Measurements from ENCODE around the gene MAN2C1. TPM values are rescaled to one million over a fixed set of nuclear protein-coding genes. Genes with fewer than 3 reads are reported as not detected.
"Not testable (repeated sequence)": the region's sequence is repeated elsewhere in the genome, so short reads cannot be mapped to it uniquely, and the experiment has no call there.

The MAN2C1 gene
- total RNA-seq, result 100 to 1,000 TPM; 213 to 295 TPM

- Mint-ChIP-seq H3K36me3 (no peaks in the 10 kb centered on the region), H3K4me3 (peak within 1 kb of the TSS; percentile 92), H3K27me3 (no peaks in the 10 kb centered on the region), H3K4me1 (ENCODE audit: low read depth in 2 of 2) (peaks cover 19 to 25% of the 10 kb centered on the region in 2 donors), H3K27ac (peak within 1 kb of the TSS; percentile 91 to 94), H3K9me3 (no peaks in the 10 kb centered on the region)
- DNase-seq (ENCODE audit: low spot score) (peak; percentile 91), ATAC-seq (peak; percentile 94 to 96)
Observed at GRCh38 chr15:75367913-75368688, at the start of gene MAN2C1. TSS of gene MAN2C1 (minus strand) at chr15:75368607. CDS start at chr15:75368583, 24 bp downstream.

DNA sequence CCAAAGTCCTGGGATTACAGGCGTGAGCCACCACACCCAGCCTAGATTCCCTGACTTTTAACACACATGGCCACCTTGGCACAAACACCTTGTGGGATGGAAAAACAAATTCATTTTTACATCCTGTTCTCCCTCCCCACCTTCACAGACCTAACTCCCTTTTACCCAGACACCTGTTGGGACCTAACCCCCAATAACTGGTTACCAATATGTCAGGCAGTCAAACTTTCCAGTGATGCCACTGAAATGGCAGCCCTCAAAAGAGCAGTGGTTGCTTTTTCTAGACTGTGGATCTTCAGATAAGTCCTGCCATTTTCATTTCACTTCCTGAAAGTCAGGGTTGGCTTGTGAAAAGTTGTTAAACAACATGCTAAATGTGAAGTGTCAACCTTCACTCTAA lies 48.2 kb upstream of the MAN2C1 start:
- peaks cover 6 to 12% of the 10 kb centered on the region in 2 donors for H3K4me1 Mint-ChIP-seq (ENCODE audit: low read depth in 2 of 2)
- no peaks in the 10 kb centered on the region for H3K27me3 Mint-ChIP-seq
- no peak for ATAC-seq
- no peaks in the 10 kb centered on the region for H3K9me3 Mint-ChIP-seq
- peaks cover 12% of the 10 kb centered on the region for H3K36me3 Mint-ChIP-seq
- H3K4me3 Mint-ChIP-seq, result no peak overlapping the region
- DNase-seq (ENCODE audit: low spot score), result no peak
- H3K27ac Mint-ChIP-seq, result no peak overlapping the region

GRCh38 chr15:75410196-75410595 lies 41.8 kb upstream of the MAN2C1 start:
- Mint-ChIP-seq H3K9me3 (no peaks in the 10 kb centered on the region), H3K36me3 (peaks cover 42% of the 10 kb centered on the region), H3K27me3 (no peaks in the 10 kb centered on the region), H3K4me1 (ENCODE audit: low read depth in 2 of 2) (peaks cover 23 to 29% of the 10 kb centered on the region in 2 donors), H3K4me3 (peak overlapping the region; percentile 7), H3K27ac (peak overlapping the region in 1 of 2 donors; percentile 29)
- DNase-seq (ENCODE audit: low spot score), result no peak
- peak in 1 of 2 donors; percentile 68 for ATAC-seq

DNA sequence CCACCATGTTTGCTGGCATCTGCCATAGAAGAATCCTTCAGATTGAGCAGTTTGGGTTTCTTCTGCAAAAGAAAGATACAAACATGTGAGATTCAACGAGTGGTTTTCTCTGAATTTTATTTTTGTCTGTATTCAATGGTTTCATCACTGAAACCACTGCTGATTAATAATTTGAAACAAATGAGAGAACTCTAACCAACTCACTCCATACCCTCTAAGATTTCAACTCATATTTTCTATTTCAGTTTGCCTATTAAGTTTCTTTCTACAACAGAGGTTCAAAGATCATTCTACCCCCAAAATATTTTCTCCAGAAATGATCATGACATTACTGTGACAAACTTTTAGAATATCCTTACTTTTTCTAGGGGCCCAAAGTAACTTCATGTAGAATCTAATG lies 38.7 kb upstream of the MAN2C1 start:
- Mint-ChIP-seq H3K36me3 (peaks cover 39% of the 10 kb centered on the region), H3K4me1 (ENCODE audit: low read depth in 2 of 2) (peaks cover 21 to 35% of the 10 kb centered on the region in 2 donors), H3K9me3 (no peaks in the 10 kb centered on the region), H3K27ac (peak overlapping the region; percentile 36 to 40), H3K4me3 (peak overlapping the region; percentile 42), H3K27me3 (no peaks in the 10 kb centered on the region)
- ATAC-seq (peak in 1 of 2 donors; percentile 77), DNase-seq (ENCODE audit: low spot score) (no peak)

DNA sequence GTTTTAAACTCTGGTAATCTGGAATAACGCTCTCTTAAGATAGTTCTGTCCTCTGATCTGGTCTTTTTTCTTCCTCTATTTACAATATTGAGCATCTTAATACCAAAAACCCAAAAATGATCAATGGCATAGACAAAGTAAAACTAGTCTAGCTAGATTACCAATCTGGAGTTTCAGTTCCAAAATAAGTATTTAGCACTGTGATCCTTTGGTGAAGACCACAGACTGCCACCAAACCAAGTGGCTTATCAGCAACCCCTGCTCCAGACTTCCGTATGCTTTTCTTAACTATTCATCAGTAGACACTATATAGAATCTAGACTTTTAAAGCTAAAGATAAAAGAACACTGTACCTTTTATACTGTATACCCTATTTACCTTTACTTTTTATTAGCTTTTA lies 35.5 kb upstream of the MAN2C1 start:
- no peak for ATAC-seq
- Mint-ChIP-seq H3K4me3 (no peak overlapping the region), H3K4me1 (ENCODE audit: low read depth in 2 of 2) (peaks cover 12 to 21% of the 10 kb centered on the region in 2 donors), H3K36me3 (peaks cover 32% of the 10 kb centered on the region), H3K9me3 (no peaks in the 10 kb centered on the region), H3K27ac (no peak overlapping the region), H3K27me3 (no peaks in the 10 kb centered on the region)
- DNase-seq (ENCODE audit: low spot score), result no peak

DNA sequence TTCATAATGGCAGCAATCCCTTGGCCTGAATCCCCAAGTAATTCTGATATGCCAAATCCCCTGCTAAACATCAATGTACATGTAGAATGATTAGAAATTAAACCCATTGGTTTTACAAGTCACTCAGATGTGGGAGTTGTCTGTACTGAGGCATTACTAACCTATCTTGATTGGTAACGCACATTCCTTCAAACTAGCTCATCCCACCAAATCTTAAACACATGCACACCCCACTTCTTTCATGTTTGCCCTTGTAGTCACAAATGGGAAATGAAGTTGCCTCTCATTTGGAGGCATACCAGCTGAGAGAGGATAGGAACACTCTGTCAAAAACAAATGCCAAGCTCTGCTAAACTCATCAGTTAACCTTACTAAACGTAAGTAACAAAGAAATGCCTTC lies 29.1 kb upstream of the MAN2C1 start:
- H3K27ac Mint-ChIP-seq, result no peak overlapping the region
- ATAC-seq, result no peak
- H3K4me1 Mint-ChIP-seq (ENCODE audit: low read depth in 2 of 2), result peaks cover 3 to 19% of the 10 kb centered on the region in 2 donors
- no peaks in the 10 kb centered on the region for H3K27me3 Mint-ChIP-seq
- no peak overlapping the region for H3K4me3 Mint-ChIP-seq
- H3K36me3 Mint-ChIP-seq, result peaks cover 38% of the 10 kb centered on the region
- no peak for DNase-seq (ENCODE audit: low spot score)
- H3K9me3 Mint-ChIP-seq, result no peaks in the 10 kb centered on the region

GRCh38 chr15:75389791-75390382 lies 21.5 kb upstream of the MAN2C1 start:
- peaks cover 10 to 16% of the 10 kb centered on the region in 2 donors for H3K4me1 Mint-ChIP-seq (ENCODE audit: low read depth in 2 of 2)
- H3K27me3 Mint-ChIP-seq, result no peaks in the 10 kb centered on the region
- H3K9me3 Mint-ChIP-seq, result no peaks in the 10 kb centered on the region
- H3K4me3 Mint-ChIP-seq, result no peak overlapping the region
- H3K36me3 Mint-ChIP-seq, result peaks cover 29% of the 10 kb centered on the region
- no peak overlapping the region for H3K27ac Mint-ChIP-seq
- no peak for DNase-seq (ENCODE audit: low spot score)
- ATAC-seq, result no peak

GRCh38 chr15:75383986-75384385 lies 15.6 kb upstream of the MAN2C1 start:
- H3K9me3 Mint-ChIP-seq; H3K4me3 Mint-ChIP-seq; H3K27me3 Mint-ChIP-seq; ATAC-seq; DNase-seq (ENCODE audit: low spot score); H3K27ac Mint-ChIP-seq: not testable (repeated sequence)
- peaks cover 30% of the 10 kb centered on the region for H3K36me3 Mint-ChIP-seq
- peaks cover 10 to 12% of the 10 kb centered on the region in 2 donors for H3K4me1 Mint-ChIP-seq (ENCODE audit: low read depth in 2 of 2)

- Mint-ChIP-seq H3K36me3 (peaks cover 28% of the 10 kb centered on the region), H3K4me3 (no peak overlapping the region), H3K27ac (peak overlapping the region in 1 of 2 donors; percentile 64), H3K9me3 (no peaks in the 10 kb centered on the region), H3K4me1 (ENCODE audit: low read depth in 2 of 2) (peaks cover 5% of the 10 kb centered on the region in 2 donors), H3K27me3 (no peaks in the 10 kb centered on the region)
- ATAC-seq (no peak), DNase-seq (ENCODE audit: low spot score) (no peak)
Observed at GRCh38 chr15:75380773-75381172, 12.4 kb upstream of the MAN2C1 start.

GRCh38 chr15:75371901-75372688 lies 3.7 kb upstream of the MAN2C1 start:
- H3K27ac Mint-ChIP-seq, result no peak overlapping the region
- H3K36me3 Mint-ChIP-seq, result peaks cover 20% of the 10 kb centered on the region
- ATAC-seq (no peak), DNase-seq (ENCODE audit: low spot score) (no peak)
- H3K4me3 Mint-ChIP-seq, result no peak overlapping the region
- H3K4me1 Mint-ChIP-seq (ENCODE audit: low read depth in 2 of 2), result peaks cover 13 to 15% of the 10 kb centered on the region in 2 donors
- H3K27me3 Mint-ChIP-seq, result no peaks in the 10 kb centered on the region
- H3K9me3 Mint-ChIP-seq, result no peaks in the 10 kb centered on the region

- no peak overlapping the region for H3K4me3 Mint-ChIP-seq
- peaks cover 17 to 19% of the 10 kb centered on the region in 2 donors for H3K4me1 Mint-ChIP-seq (ENCODE audit: low read depth in 2 of 2)
- no peaks in the 10 kb centered on the region for H3K9me3 Mint-ChIP-seq
- peaks cover 20% of the 10 kb centered on the region for H3K36me3 Mint-ChIP-seq
- no peak overlapping the region for H3K27ac Mint-ChIP-seq
- no peak for ATAC-seq
- no peak for DNase-seq (ENCODE audit: low spot score)
- no peaks in the 10 kb centered on the region for H3K27me3 Mint-ChIP-seq
Observed at GRCh38 chr15:75371486-75371885, 3.1 kb upstream of the MAN2C1 start.

GRCh38 chr15:75369897-75370581 lies 1.6 kb upstream of the MAN2C1 start:
- Mint-ChIP-seq H3K4me3 (peak overlapping the region; percentile 92), H3K9me3 (no peaks in the 10 kb centered on the region), H3K36me3 (peaks cover 10% of the 10 kb centered on the region), H3K27me3 (no peaks in the 10 kb centered on the region), H3K27ac (peak overlapping the region; percentile 91 to 94), H3K4me1 (ENCODE audit: low read depth in 2 of 2) (peaks cover 17 to 19% of the 10 kb centered on the region in 2 donors)
- no peak for DNase-seq (ENCODE audit: low spot score)
- no peak for ATAC-seq

DNA sequence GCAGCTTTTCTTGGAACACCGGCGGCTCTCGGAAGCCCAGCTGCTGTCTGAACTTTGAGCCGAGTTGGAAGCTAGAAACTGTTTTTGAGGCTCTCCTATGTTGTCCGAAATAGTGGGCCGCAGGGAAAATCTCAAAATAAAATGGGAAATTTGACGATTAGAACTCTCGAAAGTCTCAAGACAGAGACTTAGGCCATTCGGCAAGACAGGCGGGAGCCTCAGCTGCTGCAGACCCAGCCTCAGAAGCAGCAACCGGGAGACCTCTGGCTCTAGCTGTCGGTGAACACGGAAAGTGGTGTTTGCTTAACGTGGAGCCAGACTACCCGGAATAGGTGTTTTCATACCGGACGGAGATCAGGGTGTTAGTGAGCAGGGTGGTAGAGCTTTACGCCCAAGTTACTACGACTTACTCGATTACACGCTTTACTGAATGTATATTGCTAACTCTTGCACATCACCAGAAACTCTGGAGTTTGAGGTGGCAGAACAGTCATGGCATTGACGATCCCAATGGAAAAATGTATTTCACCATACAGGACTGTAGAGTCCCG lies 357 bp upstream of the MAN2C1 start:
- Mint-ChIP-seq H3K9me3 (no peaks in the 10 kb centered on the region), H3K27ac (peak overlapping the region; percentile 91 to 94), H3K36me3 (no peaks in the 10 kb centered on the region), H3K27me3 (no peaks in the 10 kb centered on the region), H3K4me1 (ENCODE audit: low read depth in 2 of 2) (peaks cover 19 to 22% of the 10 kb centered on the region in 2 donors), H3K4me3 (peak overlapping the region; percentile 92)
- ATAC-seq (peak in 1 of 2 donors; percentile 2), DNase-seq (ENCODE audit: low spot score) (no peak)

Data from natural killer cell treated with Interleukin-12 subunit alpha and Interleukin-12 subunit beta and Interleukin-15 and Interleukin-18, amount 100 ng/mL, for 72 hours (primary cell).